Upper lobe of right lung (tissue), 1 donor: ENCODE data around the gene PRR20A. TPM values are rescaled to one million over a fixed set of nuclear protein-coding genes. Genes with fewer than 3 reads are reported as not detected.
"Not testable (repeated sequence)": the region's sequence is repeated elsewhere in the genome, so short reads cannot be mapped to it uniquely, and the experiment has no call there.

Experiments used
- ATAC-seq: fragments of 200-7000 bp; cut with Tn5 transposase; one replicate; pipeline ENCODE4 v1.9.1; 2020; ENCODE audit warnings: mild to moderate bottlenecking, moderate library complexity
- DNase-seq: peaks from one replicate; pipeline ENCODE4 v3.0.0-alpha.2; 2020
- H3K27ac ChIP-seq: fragments of 200-600 bp; one replicate; pipeline ENCODE4 v1.8.0; 2022
- H3K27me3 ChIP-seq: fragments of 200-600 bp; one replicate; pipeline ENCODE4 v1.8.0; 2022; ENCODE audit warnings: mild to moderate bottlenecking
- H3K36me3 ChIP-seq: fragments of 200-600 bp; one replicate; pipeline ENCODE4 v1.8.0; 2022
- H3K4me1 ChIP-seq: fragments of 200-600 bp; one replicate; pipeline ENCODE4 v1.8.0; 2022
- H3K4me3 ChIP-seq: fragments of 200-600 bp; one replicate; pipeline ENCODE4 v1.8.0; 2022; ENCODE audit warnings: mild to moderate bottlenecking
- H3K9me3 ChIP-seq: fragments of 200-600 bp; one replicate; pipeline ENCODE4 v1.8.0; 2022
- intact Hi-C: fragments of 100-400 bp; cut with DNase I; formaldehyde crosslinking; loops from one replicate; pipeline ENCODE4 v1.11.0; 2022
- total RNA-seq: library from RNA; stranded (reverse); fragmentation: NEBNext Ultra II Directional; extraction: Animal tissue kit (Norgen Biotek cat#: 25700); gene quantifications from one replicate; pipeline ENCODE4 v1.2.1, GENCODE V29; 2021
- TF ChIP-seq, protein P1 (sequence below): fragments of 200-600 bp; IDR thresholded peaks from one replicate; pipeline ENCODE4 v1.8.0; 2022; ENCODE audit warnings: antibody characterized with exemption
- donor health status: DM: no; HTN: yes; CAD: no; lungs with severe emphysema.

The PRR20A gene
- total RNA-seq, 1 donor from 2014 or later = not detected

DNA sequence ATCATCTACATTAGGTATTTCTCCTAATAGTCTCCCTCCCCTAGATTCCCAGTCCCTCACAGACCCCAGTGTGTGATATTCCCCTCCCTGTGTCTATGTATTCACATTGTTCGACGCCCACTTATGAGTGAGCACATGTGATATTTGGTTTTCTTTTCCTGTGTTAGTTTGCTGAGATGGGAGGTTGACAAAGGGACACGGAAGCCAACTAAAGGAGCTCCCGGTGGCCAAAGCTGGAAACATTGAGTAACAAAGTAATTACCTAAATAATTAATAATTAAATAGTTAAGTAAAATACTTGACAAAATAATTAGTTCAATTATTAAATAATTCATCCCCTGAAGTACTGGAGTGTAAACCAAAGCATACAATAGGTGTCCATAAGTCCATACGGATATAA, 1.7 kb upstream of the PRR20A start:
- Histone ChIP-seq H3K27me3 (no peaks in the 10 kb centered on the region), H3K27ac (no peak overlapping the region), H3K4me1 (no peaks in the 10 kb centered on the region), H3K4me3 (no peak overlapping the region), H3K36me3 (no peaks in the 10 kb centered on the region), H3K9me3 (no peaks in the 10 kb centered on the region)
- intact Hi-C loops = no loop called here
- TF ChIP-seq, protein P1, sequence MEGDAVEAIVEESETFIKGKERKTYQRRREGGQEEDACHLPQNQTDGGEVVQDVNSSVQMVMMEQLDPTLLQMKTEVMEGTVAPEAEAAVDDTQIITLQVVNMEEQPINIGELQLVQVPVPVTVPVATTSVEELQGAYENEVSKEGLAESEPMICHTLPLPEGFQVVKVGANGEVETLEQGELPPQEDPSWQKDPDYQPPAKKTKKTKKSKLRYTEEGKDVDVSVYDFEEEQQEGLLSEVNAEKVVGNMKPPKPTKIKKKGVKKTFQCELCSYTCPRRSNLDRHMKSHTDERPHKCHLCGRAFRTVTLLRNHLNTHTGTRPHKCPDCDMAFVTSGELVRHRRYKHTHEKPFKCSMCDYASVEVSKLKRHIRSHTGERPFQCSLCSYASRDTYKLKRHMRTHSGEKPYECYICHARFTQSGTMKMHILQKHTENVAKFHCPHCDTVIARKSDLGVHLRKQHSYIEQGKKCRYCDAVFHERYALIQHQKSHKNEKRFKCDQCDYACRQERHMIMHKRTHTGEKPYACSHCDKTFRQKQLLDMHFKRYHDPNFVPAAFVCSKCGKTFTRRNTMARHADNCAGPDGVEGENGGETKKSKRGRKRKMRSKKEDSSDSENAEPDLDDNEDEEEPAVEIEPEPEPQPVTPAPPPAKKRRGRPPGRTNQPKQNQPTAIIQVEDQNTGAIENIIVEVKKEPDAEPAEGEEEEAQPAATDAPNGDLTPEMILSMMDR = no peak
- DNase-seq = no peak
- no peak for ATAC-seq

DNA sequence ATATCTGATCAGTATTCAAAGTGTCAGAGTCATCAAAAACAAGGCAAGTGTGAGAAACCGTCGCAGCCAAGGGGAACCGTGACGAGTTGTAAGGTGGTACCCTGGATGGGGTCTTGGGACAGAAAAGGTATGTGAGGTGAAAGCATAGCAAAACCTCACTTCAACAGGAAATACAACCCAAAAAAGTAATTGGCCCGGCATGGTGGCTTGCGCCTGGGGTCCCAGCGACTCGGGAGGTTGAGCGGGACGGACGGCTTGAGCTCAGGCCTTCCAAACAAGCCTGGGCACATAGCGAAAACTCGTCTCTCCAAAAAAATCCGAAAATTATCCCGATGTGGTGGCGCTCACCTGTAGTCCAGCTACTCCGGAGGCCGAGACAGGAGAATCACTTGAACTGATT, 937 bp upstream of the PRR20A start:
- H3K4me3 ChIP-seq, H3K4me1 ChIP-seq, DNase-seq, H3K27ac ChIP-seq, H3K9me3 ChIP-seq, ATAC-seq, H3K36me3 ChIP-seq, intact Hi-C loops, H3K27me3 ChIP-seq: not testable (repeated sequence)

DNA sequence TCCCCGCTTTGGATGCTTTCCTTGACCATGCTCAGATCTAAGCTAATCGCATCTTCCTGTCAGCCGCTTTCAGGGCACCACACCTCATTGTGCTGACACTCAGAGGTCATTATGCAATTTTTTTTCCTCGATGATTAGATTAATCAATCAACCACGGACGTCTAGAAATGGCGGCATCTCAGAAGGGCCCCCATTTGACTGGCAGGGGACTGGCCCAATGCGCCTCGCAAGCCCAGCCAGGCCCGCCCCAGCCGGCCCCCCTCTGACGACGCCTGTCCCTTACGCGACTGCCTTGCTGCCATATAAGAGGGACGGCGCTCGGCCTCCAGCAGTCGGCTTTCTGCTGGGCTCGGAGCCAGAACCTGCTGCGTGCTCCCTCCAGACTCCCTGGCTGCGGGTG, 6.5 kb downstream of the PRR20A start, which contains the start of gene PRR20B:
Gene PRR20B (plus strand): TSS at position 301 of the 400 bp plus-strand sequence. CDS start 387 bp downstream, outside the sequence.
- intact Hi-C loops, H3K4me3 ChIP-seq, ATAC-seq, H3K4me1 ChIP-seq, H3K27me3 ChIP-seq, H3K36me3 ChIP-seq, DNase-seq, H3K9me3 ChIP-seq, H3K27ac ChIP-seq: not testable (repeated sequence)

DNA sequence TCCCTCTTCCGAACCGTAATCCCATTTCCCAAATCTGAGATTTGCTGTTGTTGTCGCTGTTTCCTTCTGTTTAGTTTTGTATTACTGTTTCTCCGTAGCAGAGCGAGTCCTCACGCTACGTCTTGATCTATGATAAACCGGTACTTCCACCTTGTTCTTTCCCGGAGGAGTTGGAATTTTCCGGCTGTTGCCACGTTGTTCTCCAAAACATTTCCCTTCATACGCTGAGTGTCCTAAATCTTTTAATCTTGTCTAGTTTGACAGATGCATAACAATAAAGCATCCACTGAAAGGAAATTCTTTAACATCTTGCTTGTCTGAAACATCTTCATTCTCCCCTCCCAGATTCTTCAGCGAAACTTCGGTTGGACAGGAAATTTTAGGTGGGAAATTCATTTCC, 7.4 kb downstream of the PRR20A start:
- H3K9me3 ChIP-seq, H3K4me3 ChIP-seq, DNase-seq, intact Hi-C loops, ATAC-seq, H3K27ac ChIP-seq, H3K4me1 ChIP-seq, H3K36me3 ChIP-seq, H3K27me3 ChIP-seq: not testable (repeated sequence)

DNA sequence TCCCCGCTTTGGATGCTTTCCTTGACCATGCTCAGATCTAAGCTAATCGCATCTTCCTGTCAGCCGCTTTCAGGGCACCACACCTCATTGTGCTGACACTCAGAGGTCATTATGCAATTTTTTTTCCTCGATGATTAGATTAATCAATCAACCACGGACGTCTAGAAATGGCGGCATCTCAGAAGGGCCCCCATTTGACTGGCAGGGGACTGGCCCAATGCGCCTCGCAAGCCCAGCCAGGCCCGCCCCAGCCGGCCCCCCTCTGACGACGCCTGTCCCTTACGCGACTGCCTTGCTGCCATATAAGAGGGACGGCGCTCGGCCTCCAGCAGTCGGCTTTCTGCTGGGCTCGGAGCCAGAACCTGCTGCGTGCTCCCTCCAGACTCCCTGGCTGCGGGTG, 13.0 kb downstream of the PRR20A start, which contains the start of gene PRR20C:
Gene PRR20C (plus strand): TSS at position 301 of the 400 bp plus-strand sequence. CDS start 387 bp downstream, outside the sequence.
- DNase-seq, H3K27ac ChIP-seq, H3K9me3 ChIP-seq, H3K36me3 ChIP-seq, intact Hi-C loops, H3K27me3 ChIP-seq, H3K4me1 ChIP-seq, H3K4me3 ChIP-seq, ATAC-seq: not testable (repeated sequence)

DNA sequence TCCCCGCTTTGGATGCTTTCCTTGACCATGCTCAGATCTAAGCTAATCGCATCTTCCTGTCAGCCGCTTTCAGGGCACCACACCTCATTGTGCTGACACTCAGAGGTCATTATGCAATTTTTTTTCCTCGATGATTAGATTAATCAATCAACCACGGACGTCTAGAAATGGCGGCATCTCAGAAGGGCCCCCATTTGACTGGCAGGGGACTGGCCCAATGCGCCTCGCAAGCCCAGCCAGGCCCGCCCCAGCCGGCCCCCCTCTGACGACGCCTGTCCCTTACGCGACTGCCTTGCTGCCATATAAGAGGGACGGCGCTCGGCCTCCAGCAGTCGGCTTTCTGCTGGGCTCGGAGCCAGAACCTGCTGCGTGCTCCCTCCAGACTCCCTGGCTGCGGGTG, 19.6 kb downstream of the PRR20A start, which contains the start of gene PRR20D:
Gene PRR20D (plus strand): TSS at position 301 of the 400 bp plus-strand sequence. CDS start 387 bp downstream, outside the sequence.
- ATAC-seq, H3K4me3 ChIP-seq, intact Hi-C loops, H3K9me3 ChIP-seq, H3K36me3 ChIP-seq, DNase-seq, H3K27ac ChIP-seq, H3K4me1 ChIP-seq, H3K27me3 ChIP-seq: not testable (repeated sequence)

DNA sequence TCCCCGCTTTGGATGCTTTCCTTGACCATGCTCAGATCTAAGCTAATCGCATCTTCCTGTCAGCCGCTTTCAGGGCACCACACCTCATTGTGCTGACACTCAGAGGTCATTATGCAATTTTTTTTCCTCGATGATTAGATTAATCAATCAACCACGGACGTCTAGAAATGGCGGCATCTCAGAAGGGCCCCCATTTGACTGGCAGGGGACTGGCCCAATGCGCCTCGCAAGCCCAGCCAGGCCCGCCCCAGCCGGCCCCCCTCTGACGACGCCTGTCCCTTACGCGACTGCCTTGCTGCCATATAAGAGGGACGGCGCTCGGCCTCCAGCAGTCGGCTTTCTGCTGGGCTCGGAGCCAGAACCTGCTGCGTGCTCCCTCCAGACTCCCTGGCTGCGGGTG, 26.2 kb downstream of the PRR20A start, which contains the start of gene PRR20E:
Gene PRR20E (plus strand): TSS at position 301 of the 400 bp plus-strand sequence. CDS start 387 bp downstream, outside the sequence.
- DNase-seq, H3K27ac ChIP-seq, H3K9me3 ChIP-seq, H3K27me3 ChIP-seq, H3K36me3 ChIP-seq, H3K4me1 ChIP-seq, ATAC-seq, intact Hi-C loops, H3K4me3 ChIP-seq: not testable (repeated sequence)

DNA sequence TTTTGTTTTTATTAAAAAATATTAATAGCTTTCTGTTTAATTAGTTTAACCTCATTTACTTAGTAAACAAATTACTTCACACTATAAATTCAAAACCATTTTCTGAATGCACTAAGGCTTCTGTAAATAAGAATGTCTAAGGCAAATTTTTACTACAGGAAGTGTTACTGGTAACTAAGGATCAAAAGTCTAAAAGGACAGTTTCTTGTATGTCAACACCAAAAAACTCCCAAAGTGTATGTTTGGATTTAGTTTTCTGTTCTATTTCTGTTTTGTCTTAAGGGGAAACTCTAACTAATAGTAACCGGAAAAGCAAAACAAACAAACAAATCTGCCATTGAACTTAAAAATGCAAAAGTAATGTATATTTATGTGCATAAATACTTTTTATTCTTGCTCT, 50.9 kb downstream of the PRR20A start:
- no peaks in the 10 kb centered on the region for H3K4me1 ChIP-seq
- H3K27ac ChIP-seq = no peak overlapping the region
- TF ChIP-seq, protein P1 = no peak
- H3K27me3 ChIP-seq = no peaks in the 10 kb centered on the region
- no peak overlapping the region for H3K4me3 ChIP-seq
- intact Hi-C loops = no loop called here
- H3K9me3 ChIP-seq = no peaks in the 10 kb centered on the region
- DNase-seq (no peak), ATAC-seq (no peak)
- no peaks in the 10 kb centered on the region for H3K36me3 ChIP-seq

Other genes with a start within 250 kb of the PRR20A start
- gene PRR20B, start 6.6 kb downstream of the PRR20A start, total RNA-seq = not detected
- not detected for gene PRR20C, start 13.1 kb downstream of the PRR20A start, total RNA-seq
- gene PRR20D, start 19.7 kb downstream of the PRR20A start, total RNA-seq = not detected
- gene PRR20E, start 26.3 kb downstream of the PRR20A start, total RNA-seq = not detected